Measurements from ENCODE around the gene C11orf98.
"Not testable (repeated sequence)": the region's sequence is repeated elsewhere in the genome, so short reads cannot be mapped to it uniquely, and the experiment has no call there.

Gene C11orf98

DNA sequence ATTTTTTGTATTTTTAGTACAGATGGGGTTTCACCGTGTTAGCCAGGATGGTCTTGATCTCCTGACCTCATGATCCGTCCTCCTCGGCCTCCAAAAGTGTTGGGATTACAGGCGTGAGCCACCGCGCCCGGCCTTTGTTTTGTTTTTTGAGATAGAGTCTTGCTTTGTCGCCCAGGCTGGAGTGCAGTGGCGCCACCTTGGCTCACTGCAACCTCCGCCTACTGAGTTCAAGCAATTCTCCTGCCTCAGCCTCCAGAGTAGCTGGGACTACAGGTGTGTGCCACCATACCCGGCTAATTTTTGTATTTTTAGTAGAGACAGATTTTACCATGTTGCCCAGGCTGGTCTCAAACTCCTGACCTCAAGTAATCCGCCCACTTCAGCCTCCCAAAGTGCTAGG, 14.7 kb downstream of the C11orf98 start:
- not testable (repeated sequence) for DNase-seq (ENCODE audit: low spot score)

DNA sequence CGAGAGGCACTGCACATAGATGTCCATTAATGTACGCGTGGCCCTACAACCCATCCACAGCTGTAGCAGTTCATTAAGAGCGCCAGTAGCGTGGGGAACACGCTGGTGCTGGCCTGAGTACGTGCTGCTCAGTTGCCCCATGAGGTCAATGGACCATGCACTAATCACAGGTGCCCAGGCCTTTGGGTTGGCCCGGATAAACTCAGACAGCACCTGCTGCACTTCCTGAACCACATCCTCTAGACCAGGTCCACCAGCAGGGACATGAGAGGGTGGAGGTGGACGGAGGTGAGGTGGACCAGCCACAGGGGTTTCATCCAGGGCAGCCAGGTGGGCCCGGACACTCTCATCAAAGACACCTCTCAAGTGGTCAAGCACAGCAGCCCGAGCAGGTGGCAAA, 15.5 kb downstream of the C11orf98 start:
- DNase-seq (ENCODE audit: low spot score), result no peak

DNA sequence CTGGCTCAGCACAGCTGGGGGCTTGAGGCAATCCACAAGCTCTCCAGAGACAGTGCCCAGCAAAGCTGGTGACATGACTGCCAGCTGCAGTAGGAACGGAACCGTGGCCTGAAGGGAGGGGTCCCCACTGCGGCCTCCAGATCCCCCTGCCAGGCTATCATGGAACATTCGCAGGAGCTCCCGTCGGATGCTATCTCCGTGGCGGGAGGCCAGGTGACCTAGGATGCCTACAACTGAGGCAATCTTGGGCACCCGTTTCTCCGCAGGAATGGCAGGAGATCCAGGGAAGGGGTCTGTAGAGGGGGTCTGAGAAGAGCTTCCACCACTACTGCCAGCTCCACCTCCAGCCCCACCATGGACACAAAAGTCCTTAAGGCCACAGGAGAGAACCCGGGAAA, 16.0 kb downstream of the C11orf98 start:
- DNase-seq (ENCODE audit: low spot score), result no peak

DNA sequence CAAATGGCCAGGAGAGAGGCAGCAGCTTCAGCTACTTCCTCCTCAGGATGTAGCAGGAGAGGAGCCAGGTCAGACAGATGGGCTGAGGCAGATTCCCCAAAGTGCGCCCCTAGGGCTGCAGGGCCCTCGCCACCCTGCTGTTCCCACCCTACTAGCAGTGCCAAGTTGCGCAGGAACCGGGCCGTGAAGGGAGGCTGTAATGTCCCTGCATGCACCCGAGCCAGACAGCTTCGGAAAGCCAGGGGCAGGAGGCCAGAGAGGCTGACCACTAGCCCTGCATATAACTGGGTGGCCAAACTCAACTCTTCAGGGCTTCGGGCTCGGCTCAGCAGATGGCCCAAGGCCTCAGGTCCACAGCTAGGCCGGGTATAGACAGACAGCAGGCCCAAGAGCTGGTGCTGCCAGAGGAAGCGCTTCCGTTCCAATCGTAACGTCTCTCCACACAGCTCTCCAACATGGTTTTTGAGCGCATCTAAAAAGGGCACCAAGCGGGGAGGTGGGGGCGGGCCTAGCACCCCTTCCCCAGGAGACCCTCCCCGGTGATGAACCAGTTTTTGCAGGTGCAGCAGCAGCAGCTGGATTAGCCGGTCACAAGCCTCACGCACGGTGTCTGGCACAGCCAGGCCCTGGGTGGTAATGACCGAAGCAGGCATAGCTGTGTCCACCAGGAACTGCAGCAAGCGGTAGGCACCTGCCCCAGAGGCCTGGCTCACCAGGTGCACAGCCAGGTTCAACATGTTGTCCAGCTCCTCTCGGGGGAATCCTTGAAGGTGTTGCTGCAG, 16.6 kb downstream of the C11orf98 start:
- no peak for DNase-seq (ENCODE audit: low spot score)

DNA sequence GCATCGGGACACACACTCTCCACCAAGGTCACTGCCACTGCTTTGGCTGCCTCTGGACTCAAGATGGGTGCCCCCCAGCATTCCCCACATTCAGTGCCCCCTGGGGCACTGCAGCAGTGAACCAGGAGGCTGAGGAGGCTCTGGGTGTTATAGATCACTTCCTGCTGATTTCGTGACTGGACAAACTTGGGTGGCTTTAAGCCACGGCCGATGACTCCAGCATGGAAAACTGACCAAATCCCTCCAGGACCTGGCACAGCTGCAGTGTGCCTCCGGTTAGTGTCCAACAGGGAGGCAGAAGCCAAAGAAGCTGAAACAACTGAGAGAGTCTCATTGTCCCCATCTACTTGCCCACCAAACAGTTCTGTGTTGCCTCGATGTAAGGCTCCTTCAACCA, 17.4 kb downstream of the C11orf98 start:
- no peak for DNase-seq (ENCODE audit: low spot score)

DNA sequence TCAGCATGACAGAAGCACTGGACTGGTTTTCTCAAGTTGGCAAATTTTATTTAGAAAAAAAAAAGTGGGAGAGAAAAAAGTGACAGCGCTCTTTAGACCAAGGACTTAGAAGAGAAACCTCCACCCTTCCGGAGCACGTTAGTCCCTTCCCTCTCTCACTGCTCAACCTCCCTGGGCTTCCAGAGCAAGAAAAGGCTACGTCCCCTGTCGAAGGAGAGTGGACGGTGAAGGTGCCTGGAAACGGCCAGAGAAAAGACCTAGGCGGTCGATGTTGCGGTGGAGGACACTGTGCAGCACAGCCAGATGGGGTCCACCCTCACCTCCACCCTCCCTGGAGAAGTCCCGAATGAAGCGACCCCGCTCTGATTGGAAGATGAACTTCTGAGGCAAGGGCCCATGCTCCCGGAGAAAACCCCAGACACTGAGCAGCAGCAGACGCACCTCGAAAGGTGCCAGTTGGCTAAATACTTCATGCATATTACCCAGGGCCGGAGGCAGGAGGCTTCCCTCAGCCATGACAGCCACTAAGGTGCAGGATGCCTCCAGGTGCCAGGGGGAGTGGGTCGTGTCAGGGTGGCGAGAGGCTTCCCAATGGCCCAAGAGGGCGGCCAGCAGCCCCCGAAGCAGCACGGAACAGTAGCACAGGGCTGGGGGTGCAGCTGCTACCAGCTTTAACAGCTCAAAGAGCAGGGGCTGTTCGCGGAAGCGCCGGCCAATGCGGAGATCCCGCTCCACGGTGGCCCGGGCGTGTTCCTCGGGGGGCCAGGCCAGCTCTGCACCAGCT, 18.0 kb downstream of the C11orf98 start:
- no peak for DNase-seq (ENCODE audit: low spot score)

DNA sequence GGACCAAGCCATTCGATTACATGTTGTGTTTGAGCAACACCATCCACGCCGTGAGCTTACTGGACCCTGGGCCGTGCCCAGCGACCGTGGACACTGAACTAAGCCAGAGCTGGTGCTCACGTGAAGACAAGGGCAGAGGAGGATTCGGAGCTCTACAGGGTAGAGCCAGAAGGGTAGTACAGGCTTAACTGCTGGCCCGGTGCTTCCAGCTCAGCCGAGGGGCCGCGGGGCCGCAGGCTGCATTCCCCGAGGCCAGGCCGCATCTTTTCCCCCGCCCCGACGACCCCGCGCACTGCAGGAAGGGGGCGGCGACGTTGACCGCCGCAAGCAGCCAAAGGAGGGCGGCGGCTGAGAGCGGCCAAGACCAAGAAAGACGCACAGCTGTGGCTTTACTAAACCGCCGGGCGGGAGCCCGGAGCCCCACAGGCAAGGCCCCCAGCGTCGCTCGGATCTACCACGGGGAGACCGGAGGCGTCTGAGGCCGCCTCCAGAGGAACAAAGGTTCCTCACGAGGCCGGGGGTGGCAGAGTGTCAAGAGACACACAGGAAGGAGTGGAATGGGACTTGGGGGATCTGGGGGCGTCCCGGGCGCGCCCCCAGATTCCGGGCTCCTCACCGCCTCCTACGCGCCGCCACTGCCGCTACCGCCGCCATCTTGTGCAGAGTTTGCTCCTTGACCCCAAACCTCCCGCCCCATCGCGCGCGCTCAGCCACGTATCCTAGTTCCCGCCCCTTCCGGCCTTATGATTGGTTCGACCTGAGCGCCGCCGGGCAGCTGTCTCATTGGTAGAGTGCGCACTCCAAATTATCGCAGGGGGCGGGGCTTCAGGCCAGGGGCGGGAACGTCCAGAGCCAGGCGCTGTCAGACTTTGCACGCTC, 18.8 kb downstream of the C11orf98 start, which contains the start of gene GANAB:
Gene GANAB, minus strand, starts transcription at position 668 of the 879 bp plus-strand sequence. Its CDS starts 14 bp downstream, at position 654.
- DNase-seq (ENCODE audit: low spot score), result peak; percentile 100

DNA sequence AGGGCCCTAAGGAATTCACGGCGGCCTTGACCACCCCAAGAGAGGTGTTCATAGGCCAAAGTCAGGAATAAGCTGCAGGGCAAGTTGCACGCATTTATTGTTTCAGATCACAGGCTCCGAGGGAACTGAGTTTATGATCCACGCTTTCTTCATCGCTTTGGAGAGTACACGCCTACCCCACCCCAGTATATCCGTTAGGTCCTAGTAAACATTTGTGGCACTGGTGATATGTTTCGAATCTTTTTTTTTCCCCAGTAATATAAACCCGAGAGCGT, 19.4 kb downstream of the C11orf98 start:
- no peak for DNase-seq (ENCODE audit: low spot score)

DNA sequence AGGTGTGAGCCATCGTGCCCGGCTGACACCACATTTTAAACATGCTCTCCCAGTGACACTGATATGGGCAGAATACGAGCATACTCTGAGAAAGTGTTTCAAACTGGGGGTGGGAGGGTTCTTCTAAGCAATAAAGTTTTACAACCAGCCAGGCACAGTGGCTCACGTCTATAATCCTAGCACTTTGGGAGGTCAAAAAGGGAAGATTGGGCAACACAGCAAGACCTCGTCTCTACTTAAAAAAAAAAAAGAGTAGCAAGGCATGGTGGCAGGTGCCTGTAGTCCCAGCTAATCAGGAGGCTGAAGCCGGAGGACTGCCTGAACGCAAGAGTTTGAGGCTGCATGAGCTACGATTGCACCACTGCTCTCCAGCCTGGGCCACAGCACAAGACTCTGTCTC, 20.8 kb downstream of the C11orf98 start:
- no peak for DNase-seq (ENCODE audit: low spot score)

DNA sequence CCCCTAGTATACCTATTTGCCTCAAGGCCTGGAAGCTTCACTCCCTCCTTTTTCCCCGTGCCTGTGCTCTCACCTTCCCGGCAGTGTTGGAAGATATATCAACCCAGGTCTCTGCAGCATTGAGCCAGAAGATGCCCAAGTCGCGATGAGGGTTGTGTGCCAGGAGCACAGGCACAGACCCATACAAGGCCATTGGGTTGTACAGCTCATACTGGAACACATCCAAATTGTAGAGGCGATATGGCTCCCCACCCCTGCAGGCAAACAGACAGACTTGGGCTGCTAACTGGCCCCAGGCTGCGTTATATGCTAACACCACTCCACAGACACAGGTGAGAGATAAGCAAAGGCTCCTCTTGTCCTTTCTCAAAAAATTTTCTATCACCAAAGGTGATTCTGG, 32.5 kb downstream of the C11orf98 start:
- no peak for DNase-seq (ENCODE audit: low spot score)

DNA sequence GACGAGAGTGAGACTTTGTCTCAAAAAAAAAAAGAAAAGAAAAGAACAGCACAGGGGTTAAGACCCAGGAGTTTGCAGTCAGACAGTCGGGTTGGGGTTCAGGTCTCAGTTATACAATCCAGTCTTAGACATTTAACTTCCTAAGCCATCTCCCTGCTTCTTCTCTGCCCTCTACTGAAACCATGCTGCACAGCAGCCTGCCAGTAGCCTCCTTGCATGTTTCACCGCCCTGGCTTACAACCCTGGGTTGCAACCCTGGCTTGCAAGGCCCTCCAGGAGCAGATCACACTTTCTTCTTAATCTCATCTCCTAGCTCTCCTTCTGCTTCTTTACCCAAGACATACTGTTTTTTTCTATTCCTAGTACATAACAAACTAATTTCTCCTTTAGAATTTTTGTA, 37.3 kb downstream of the C11orf98 start:
- DNase-seq (ENCODE audit: low spot score), result no peak

DNA sequence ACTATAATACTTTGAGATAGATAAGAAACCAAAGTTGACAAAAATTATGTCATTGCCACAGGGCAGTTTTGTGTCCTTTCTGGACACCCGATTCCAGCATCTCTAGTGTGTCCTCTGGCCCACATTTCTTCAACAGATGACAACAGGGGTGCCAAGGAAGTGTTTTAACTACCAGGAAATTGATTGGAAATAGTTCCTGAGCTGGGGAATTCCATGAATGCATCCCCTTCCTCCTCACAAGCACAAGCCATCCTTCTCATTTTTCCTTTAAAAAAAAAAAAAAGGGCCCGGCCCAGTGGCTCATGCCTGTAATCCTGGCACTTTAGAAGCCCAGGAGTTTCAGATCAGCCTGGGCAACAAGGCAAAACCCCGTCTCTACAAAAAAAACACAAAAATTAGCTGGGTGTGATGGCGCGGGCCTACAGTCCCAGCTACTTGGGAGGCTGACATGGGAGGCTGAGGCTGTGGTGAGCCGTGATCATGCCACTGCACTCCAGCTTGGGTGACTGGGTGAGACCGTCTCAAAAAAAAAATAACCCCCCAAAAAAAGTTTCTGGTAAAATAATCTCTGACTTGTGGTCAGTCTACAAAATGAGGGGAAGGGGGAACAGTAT, 42.4 kb downstream of the C11orf98 start:
- DNase-seq (ENCODE audit: low spot score), result no peak

DNA sequence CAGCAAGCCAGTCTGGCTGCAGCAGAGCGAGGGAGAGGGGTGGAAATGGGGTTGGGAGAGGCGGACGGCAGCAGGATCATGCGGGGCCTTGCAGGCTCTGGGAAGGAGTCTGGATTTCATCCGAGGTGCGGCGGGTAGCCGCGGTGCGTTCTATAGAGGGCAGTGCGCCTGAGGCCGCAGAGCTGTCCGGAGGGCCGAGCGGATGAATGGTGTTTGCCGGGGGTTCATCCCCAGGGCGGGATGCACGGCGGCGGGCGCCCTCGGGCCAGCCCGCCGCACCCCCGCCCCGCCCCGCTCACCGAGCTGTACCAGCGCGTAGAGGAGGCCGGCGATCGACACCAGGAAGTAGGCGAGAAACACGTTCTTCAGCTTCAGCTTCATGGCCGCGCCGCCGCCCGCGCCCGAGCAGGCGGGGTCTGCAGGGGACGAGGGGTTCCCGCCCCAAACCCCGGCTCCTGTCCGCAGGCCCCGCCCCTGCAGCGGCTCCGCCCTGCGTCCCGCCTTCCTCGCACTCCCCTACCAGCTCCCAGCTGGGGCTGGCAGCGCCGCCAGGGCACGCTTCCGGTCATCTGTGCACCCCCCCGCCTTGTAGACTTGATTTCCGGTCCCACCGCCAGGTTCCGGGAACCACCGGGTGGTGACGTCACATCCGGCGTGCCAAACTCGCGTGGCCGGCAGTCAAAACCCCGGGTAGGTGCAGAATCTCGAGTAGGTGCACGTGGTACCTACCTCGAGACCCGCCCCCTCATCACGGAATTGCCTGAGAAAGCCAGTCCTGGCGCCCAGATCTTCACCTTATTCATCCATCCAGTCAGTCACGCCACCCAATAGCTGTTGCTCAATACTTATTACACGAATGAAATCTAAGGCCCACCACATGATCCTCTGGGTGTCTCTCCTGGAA, 43.2 kb downstream of the C11orf98 start, which contains the start of gene B3GAT3:
Gene B3GAT3, minus strand, starts transcription at position 420 of the 904 bp plus-strand sequence. Its CDS starts 39 bp downstream, at position 381.
- DNase-seq (ENCODE audit: low spot score), result peak; percentile 96

DNA sequence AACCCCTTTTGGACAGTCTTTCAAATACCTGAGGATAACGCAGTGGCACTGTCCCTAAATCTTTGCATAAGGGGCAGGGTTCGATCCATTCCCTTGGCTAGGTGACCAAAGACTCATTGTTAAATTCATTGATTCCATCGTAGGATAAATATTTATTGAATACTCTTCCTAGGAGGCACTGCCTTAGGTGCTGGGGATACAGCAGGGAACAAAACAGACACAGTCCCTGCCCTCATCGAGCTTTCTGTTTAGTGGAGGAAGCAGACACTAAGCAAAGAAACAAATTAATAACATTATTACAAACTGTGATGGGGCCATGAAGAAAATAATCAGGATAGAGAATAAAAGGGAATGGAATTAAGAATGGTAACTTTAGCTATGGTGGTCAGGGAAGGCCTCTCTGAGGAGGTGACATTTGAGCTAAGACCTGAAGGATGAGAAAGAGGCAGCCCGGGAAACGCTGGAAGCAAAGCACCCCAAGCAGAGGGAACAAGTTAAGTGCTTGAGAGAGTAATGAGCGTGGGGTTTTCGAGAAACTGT, 43.9 kb downstream of the C11orf98 start:
- no peak for DNase-seq (ENCODE audit: low spot score)

DNA sequence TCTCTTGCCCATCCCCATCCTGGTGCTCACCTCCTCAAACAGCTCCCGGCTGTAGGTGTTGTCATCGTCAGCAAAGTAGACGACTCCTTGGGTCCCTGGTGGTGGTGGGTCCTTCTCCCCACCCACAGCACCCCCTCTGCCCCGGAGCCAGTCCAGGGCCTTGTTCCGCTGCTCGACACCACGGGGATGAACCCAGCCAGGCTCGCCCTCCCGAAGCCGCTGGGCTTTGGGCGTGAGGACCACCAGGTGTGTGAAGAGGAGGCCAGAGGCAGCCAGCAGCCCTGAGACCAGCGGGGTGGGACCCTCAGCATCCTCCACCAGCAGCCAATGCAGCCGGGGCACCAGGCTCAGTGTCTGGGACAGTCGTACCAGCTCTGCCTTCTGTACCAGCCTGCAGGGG, 48.1 kb downstream of the C11orf98 start:
- not testable (repeated sequence) for DNase-seq (ENCODE audit: low spot score)

DNA sequence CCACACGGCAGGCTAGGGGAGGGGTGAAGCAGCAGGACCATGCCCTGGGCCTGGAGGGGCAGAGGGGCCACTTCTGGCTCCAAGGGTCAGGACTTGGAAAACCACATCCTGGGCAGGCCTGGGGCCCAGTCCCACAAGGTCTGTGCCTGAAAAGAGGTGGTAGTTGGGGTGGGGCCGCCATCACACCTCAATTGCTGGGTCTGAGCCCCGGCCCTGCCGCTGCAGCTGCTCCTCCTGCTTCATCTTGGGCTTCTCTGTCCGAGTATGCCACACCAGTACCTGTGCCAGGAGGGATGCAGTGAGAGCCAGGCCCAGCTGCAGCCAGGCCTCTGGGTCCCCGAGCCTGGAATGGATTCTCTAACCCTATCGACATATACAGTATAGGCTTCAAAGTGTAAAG, 49.5 kb downstream of the C11orf98 start:
- DNase-seq (ENCODE audit: low spot score), result no peak

DNA sequence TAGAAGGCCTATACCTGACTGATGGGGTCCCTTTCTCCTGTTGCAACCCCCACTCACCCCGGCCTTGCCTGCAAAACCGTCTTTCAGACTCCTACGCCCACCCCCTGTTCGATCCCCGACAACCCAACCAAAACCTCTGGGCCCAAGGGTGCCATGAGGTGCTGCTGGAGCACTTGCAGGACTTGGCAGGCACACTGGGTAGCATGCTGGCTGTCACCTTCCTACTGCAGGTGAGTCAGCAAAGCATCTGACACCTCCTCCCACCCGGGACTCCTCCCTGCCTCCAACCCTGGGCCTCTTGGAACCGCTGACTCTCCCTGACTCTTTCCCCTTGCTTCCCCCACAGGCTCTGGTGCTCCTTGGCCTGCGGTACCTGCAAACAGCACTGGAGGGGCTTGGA, 50.7 kb downstream of the C11orf98 start:
- DNase-seq (ENCODE audit: low spot score), result no peak

DNA sequence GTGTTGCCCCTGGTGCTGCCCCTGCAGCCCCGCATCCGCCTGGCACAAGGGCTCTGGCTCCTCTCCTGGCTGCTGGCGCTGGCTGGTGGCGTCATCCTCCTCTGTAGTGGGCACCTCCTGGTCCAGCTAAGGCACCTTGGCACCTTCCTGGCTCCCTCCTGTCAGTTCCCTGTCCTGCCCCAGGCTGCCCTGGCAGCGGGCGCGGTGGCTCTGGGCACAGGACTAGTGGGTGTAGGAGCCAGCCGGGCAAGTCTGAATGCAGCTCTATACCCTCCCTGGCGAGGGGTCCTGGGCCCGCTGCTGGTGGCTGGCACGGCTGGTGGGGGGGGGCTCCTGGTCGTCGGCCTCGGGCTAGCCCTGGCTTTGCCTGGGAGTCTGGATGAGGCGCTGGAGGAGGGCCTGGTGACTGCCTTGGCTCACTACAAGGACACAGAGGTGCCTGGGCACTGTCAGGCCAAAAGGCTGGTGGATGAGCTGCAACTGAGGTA, 51.7 kb downstream of the C11orf98 start:
- no peak for DNase-seq (ENCODE audit: low spot score)
